ENCODE data around the gene DPP8.

- TF ChIP-seq CTCF (IDR thresholded peaks at IDR 0.05) (no peak), REST (IDR thresholded peaks at IDR 0.05; ENCODE audit: low read depth, low read length) (no peak)
Measured at GRCh38 chr15:65393557-65393956, 123.9 kb downstream of the DPP8 start.
